Measurements from ENCODE around the gene ADGRV1.
A peak's percentile ranks its signal among the peaks of the same experiment; 100 is the strongest.
"Not testable (repeated sequence)": the region's sequence is repeated elsewhere in the genome, so short reads cannot be mapped to it uniquely, and the experiment has no call there.

Gene ADGRV1

GRCh38 chr5:91061094-91061493 lies 502.5 kb downstream of the ADGRV1 start:
- Histone ChIP-seq H3K27ac (replicated peaks) (no peak overlapping the region), H3K27me3 (ENCODE audit: insufficient read depth, poor library complexity, severe bottlenecking) (no peaks in the 10 kb centered on the region), H3K4me3 (replicated peaks; ENCODE audit: insufficient read depth, low read length) (no peak overlapping the region)
- TF ChIP-seq GABPA (IDR thresholded peaks at IDR 0.05; ENCODE audit: low read depth) (no peak), POLR2AphosphoS5 (IDR thresholded peaks at IDR 0.05; ENCODE audit: low read depth) (no peak), SPI1 (IDR thresholded peaks at IDR 0.05; ENCODE audit: borderline replicate concordance, low read depth) (no peak)
- TF ChIP-seq, protein P1, sequence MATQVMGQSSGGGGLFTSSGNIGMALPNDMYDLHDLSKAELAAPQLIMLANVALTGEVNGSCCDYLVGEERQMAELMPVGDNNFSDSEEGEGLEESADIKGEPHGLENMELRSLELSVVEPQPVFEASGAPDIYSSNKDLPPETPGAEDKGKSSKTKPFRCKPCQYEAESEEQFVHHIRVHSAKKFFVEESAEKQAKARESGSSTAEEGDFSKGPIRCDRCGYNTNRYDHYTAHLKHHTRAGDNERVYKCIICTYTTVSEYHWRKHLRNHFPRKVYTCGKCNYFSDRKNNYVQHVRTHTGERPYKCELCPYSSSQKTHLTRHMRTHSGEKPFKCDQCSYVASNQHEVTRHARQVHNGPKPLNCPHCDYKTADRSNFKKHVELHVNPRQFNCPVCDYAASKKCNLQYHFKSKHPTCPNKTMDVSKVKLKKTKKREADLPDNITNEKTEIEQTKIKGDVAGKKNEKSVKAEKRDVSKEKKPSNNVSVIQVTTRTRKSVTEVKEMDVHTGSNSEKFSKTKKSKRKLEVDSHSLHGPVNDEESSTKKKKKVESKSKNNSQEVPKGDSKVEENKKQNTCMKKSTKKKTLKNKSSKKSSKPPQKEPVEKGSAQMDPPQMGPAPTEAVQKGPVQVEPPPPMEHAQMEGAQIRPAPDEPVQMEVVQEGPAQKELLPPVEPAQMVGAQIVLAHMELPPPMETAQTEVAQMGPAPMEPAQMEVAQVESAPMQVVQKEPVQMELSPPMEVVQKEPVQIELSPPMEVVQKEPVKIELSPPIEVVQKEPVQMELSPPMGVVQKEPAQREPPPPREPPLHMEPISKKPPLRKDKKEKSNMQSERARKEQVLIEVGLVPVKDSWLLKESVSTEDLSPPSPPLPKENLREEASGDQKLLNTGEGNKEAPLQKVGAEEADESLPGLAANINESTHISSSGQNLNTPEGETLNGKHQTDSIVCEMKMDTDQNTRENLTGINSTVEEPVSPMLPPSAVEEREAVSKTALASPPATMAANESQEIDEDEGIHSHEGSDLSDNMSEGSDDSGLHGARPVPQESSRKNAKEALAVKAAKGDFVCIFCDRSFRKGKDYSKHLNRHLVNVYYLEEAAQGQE (IDR thresholded peaks at IDR 0.05; ENCODE audit: insufficient replicate concordance, low read depth), result no peak
- DNase-seq (ENCODE audit: low read depth in 1 of 2, low spot score in 1 of 2), result no peak

DNA sequence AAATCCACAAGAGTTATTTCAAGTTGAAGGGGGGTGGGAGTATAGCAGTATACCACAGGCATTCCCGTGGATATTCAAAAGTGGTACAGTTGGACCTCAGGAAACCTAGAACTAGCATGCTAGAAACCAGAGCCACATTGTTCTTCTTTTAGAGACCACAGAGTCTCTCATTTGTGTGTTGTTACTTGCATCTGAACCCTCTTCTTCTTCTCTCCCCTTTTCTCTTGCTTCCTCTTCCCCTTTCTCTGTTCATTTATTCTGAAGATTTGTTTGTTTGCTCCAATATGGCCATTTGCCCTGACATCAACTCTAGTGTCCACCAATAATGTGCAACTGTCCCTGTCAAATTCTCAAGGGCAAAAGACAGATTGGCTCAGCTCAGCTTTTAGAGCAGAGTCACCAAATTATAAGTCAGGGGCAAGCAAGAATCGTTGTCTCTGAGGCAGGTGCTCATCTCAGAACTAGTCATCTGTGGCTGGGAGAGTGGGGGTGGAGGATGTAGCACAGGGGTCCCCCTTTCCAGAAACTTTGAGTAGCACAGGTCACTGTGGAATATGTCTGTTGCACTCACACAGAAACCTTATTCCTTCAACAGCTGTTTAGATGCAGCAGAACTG lies 503.5 kb downstream of the ADGRV1 start:
- DNase-seq (ENCODE audit: low read depth in 1 of 2, low spot score in 1 of 2), result no peak
- Histone ChIP-seq H3K27ac (replicated peaks) (no peak overlapping the region), H3K4me3 (replicated peaks; ENCODE audit: insufficient read depth, low read length) (no peak overlapping the region), H3K27me3 (ENCODE audit: insufficient read depth, poor library complexity, severe bottlenecking) (no peaks in the 10 kb centered on the region)
- TF ChIP-seq CTCF (IDR thresholded peaks at IDR 0.05; ENCODE audit: insufficient read depth, low read length) (no peak), SPI1 (IDR thresholded peaks at IDR 0.05; ENCODE audit: borderline replicate concordance, low read depth) (peak; percentile 36; the same call in 1 of the 2 replicates)

GRCh38 chr5:91063098-91063690 lies 504.6 kb downstream of the ADGRV1 start:
- H3K4me3 ChIP-seq (replicated peaks; ENCODE audit: insufficient read depth, low read length); H3K27me3 ChIP-seq (ENCODE audit: insufficient read depth, poor library complexity, severe bottlenecking); DNase-seq (ENCODE audit: low read depth in 1 of 2, low spot score in 1 of 2); H3K27ac ChIP-seq (replicated peaks): not testable (repeated sequence)

DNA sequence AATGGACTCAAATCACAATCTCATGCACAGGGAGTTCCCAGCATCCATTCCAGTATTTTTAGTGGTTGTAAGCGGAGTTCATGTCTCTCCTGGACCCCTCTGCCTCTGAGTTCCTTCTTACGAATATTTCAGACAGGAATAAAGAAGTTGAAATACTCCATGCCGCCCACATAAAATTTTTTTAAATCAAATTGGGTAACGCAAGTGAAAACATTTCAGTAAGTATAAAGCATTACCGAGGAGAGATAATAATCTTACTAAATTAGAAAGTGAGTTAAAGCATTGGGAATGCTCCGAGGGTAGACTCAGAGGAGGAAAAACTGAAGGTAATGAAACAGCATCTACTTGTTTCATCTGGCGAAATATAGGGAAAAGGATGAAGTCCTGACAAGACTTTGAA lies 506.9 kb downstream of the ADGRV1 start:
- H3K27ac ChIP-seq (replicated peaks), result no peak overlapping the region
- no peak overlapping the region for H3K4me3 ChIP-seq (replicated peaks; ENCODE audit: insufficient read depth, low read length)
- H3K27me3 ChIP-seq (ENCODE audit: insufficient read depth, poor library complexity, severe bottlenecking), result no peaks in the 10 kb centered on the region
- TF ChIP-seq SPI1 (IDR thresholded peaks at IDR 0.05; ENCODE audit: borderline replicate concordance, low read depth), result no peak
- TF ChIP-seq, protein P1 (IDR thresholded peaks at IDR 0.05; ENCODE audit: insufficient replicate concordance, low read depth), result no peak
- no peak for TF ChIP-seq CTCF (IDR thresholded peaks at IDR 0.05; ENCODE audit: insufficient read depth, low read length)
- no peak for TF ChIP-seq POLR2AphosphoS5 (IDR thresholded peaks at IDR 0.05; ENCODE audit: low read depth)
- DNase-seq (ENCODE audit: low read depth in 1 of 2, low spot score in 1 of 2), result no peak

- H3K27ac ChIP-seq (replicated peaks), result no peak overlapping the region
- no peaks in the 10 kb centered on the region for H3K27me3 ChIP-seq (ENCODE audit: insufficient read depth, poor library complexity, severe bottlenecking)
- no peak for DNase-seq (ENCODE audit: low read depth in 1 of 2, low spot score in 1 of 2)
- TF ChIP-seq CTCF (IDR thresholded peaks at IDR 0.05; ENCODE audit: insufficient read depth, low read length), result no peak
- TF ChIP-seq, protein P1 (IDR thresholded peaks at IDR 0.05; ENCODE audit: insufficient replicate concordance, low read depth), result no peak
- TF ChIP-seq POLR2AphosphoS5 (IDR thresholded peaks at IDR 0.05; ENCODE audit: low read depth), result no peak
- no peak for TF ChIP-seq GABPA (IDR thresholded peaks at IDR 0.05; ENCODE audit: low read depth)
- no peak for TF ChIP-seq SPI1 (IDR thresholded peaks at IDR 0.05; ENCODE audit: borderline replicate concordance, low read depth)
- no peak overlapping the region for H3K4me3 ChIP-seq (replicated peaks; ENCODE audit: insufficient read depth, low read length)
These were observed 510.8 kb downstream of the ADGRV1 start for GRCh38 chr5:91069364-91069763.

Measured in HL-60 (cell line).